H9 (cell line): Measurements from ENCODE around the gene SUSD2. TPM values are rescaled to one million over a fixed set of nuclear protein-coding genes. Genes with fewer than 3 reads are reported as not detected.

Source experiments
- DNase-seq: peaks from one replicate; pipeline ENCODE4 v3.0.0-alpha.2; 2017
- H2AFZ ChIP-seq: one replicate; pipeline ENCODE4 v1.6.1; 2013; ENCODE audit warnings: mild to moderate bottlenecking, low read length, control low read depth, moderate library complexity
- H2AK5ac ChIP-seq: 2 replicates; pipeline ENCODE4 v1.6.1; 2013; ENCODE audit warnings: low read length, control low read depth, mixed read lengths; ENCODE audit not compliant: insufficient read length
- H2BK120ac ChIP-seq: one replicate; pipeline ENCODE4 v1.6.1; 2013; ENCODE audit warnings: low read depth, mild to moderate bottlenecking, low read length, control low read depth, inconsistent platforms; ENCODE audit not compliant: poor library complexity, severe bottlenecking
- H2BK12ac ChIP-seq: 2 replicates; pipeline ENCODE4 v1.6.1; 2013; ENCODE audit warnings: low read length, control low read depth, mixed read lengths, low read depth; ENCODE audit not compliant: insufficient read length
- H2BK15ac ChIP-seq: 2 replicates; pipeline ENCODE4 v1.6.1; 2013; ENCODE audit warnings: low read depth, low read length, control low read depth
- H2BK20ac ChIP-seq: one replicate; pipeline ENCODE4 v1.6.1; 2013; ENCODE audit warnings: low read depth, mild to moderate bottlenecking, low read length, control low read depth, inconsistent platforms; ENCODE audit not compliant: poor library complexity, severe bottlenecking
- H2BK5ac ChIP-seq: 2 replicates; pipeline ENCODE4 v1.6.1; 2013; ENCODE audit warnings: low read length, control low read depth, mixed read lengths; ENCODE audit not compliant: insufficient read length
- H3K14ac ChIP-seq: 2 replicates; pipeline ENCODE4 v1.6.1; 2013; ENCODE audit warnings: low read length, control low read depth; ENCODE audit not compliant: insufficient read depth
- H3K18ac ChIP-seq: 2 replicates; pipeline ENCODE4 v1.6.1; 2013; ENCODE audit warnings: low read depth, mild to moderate bottlenecking, mixed read lengths, low read length, control low read depth; ENCODE audit not compliant: insufficient read length
- H3K23ac ChIP-seq: 2 replicates; pipeline ENCODE4 v1.6.1; 2013; ENCODE audit warnings: low read length, control low read depth, mixed read lengths, low read depth; ENCODE audit not compliant: insufficient read length
- H3K23me2 ChIP-seq: 2 replicates; pipeline ENCODE4 v1.6.1; 2013; ENCODE audit warnings: low read depth, mild to moderate bottlenecking, mixed read lengths, low read length, control low read depth; ENCODE audit not compliant: insufficient read length, poor library complexity, severe bottlenecking
- H3K27ac ChIP-seq: 2 replicates; pipeline ENCODE4 v1.5.1; 2013; ENCODE audit warnings: low read length, control low read depth, mixed read lengths, low read depth; ENCODE audit not compliant: insufficient read length
- H3K27me3 ChIP-seq: 2 replicates; pipeline ENCODE4 v1.6.1; 2013; ENCODE audit warnings: low read length, control low read depth, inconsistent platforms; ENCODE audit not compliant: insufficient read depth
- H3K4ac ChIP-seq: 2 replicates; pipeline ENCODE4 v1.6.1; 2013; ENCODE audit warnings: low read depth, mild to moderate bottlenecking, control low read depth, inconsistent platforms, low read length, moderate library complexity
- H3K4me1 ChIP-seq: 2 replicates; pipeline ENCODE4 v1.6.1; 2013; ENCODE audit warnings: low read length, control low read depth, inconsistent platforms; ENCODE audit not compliant: insufficient read depth
- H3K4me2 ChIP-seq: 2 replicates; pipeline ENCODE4 v1.6.1; 2013; ENCODE audit warnings: low read length, control low read depth, mixed read lengths; ENCODE audit not compliant: insufficient read length, insufficient read depth
- H3K56ac ChIP-seq: 2 replicates; pipeline ENCODE4 v1.6.1; 2013; ENCODE audit warnings: low read depth, mild to moderate bottlenecking, mixed read lengths, low read length, control low read depth; ENCODE audit not compliant: insufficient read length
- H3K79me1 ChIP-seq: 2 replicates; pipeline ENCODE4 v1.6.1; 2013; ENCODE audit warnings: low read depth, mild to moderate bottlenecking, moderate library complexity, low read length, control low read depth, inconsistent platforms; ENCODE audit not compliant: insufficient read depth, poor library complexity, severe bottlenecking
- H3K79me2 ChIP-seq: 2 replicates; pipeline ENCODE4 v1.6.1; 2013; ENCODE audit warnings: low read length, control low read depth, inconsistent platforms; ENCODE audit not compliant: insufficient read depth
- H3K9ac ChIP-seq: 2 replicates; pipeline ENCODE4 v1.6.1; 2013; ENCODE audit warnings: low read length, control low read depth, mixed read lengths; ENCODE audit not compliant: insufficient read length; ENCODE audit errors: extremely low read depth
- H3K9me3 ChIP-seq: one replicate; pipeline ENCODE4 v1.6.1; 2013; ENCODE audit warnings: low read depth, low read length, inconsistent platforms; ENCODE audit not compliant: control insufficient read depth
- H3T11ph ChIP-seq: one replicate; pipeline ENCODE4 v1.6.1; 2013; ENCODE audit warnings: mild to moderate bottlenecking, low read length, control low read depth, inconsistent platforms
- H4K20me1 ChIP-seq: one replicate; pipeline ENCODE4 v1.6.1; 2013; ENCODE audit not compliant: control insufficient read depth, insufficient read length, insufficient read depth
- H4K5ac ChIP-seq: 2 replicates; pipeline ENCODE4 v1.6.1; 2013; ENCODE audit warnings: low read depth, mild to moderate bottlenecking, mixed read lengths, low read length, control low read depth; ENCODE audit not compliant: insufficient read length
- H4K8ac ChIP-seq: replicated peaks from 2 replicates; pipeline ENCODE4 v1.6.1; 2013; ENCODE audit warnings: low read length, control low read depth, mixed read lengths, low read depth; ENCODE audit not compliant: insufficient read length
- H4K91ac ChIP-seq: 2 replicates; pipeline ENCODE4 v1.6.1; 2013; ENCODE audit warnings: low read depth, mild to moderate bottlenecking, moderate library complexity, mixed read lengths, low read length, control low read depth; ENCODE audit not compliant: insufficient read length
- H3K27ac Mint-ChIP-seq, 3 experiments: 2 replicates in 2 of 3; 3 replicates in 1 of 3; pipeline ENCODE4 v1.8.0; 2020 to 2021; ENCODE audit warnings: mixed read lengths in 3 of 3, mild to moderate bottlenecking in 1 of 3, moderate library complexity in 1 of 3
- H3K27me3 Mint-ChIP-seq: 2 replicates; pipeline ENCODE4 v1.8.0; 2021; ENCODE audit warnings: low read depth, mild to moderate bottlenecking, moderate library complexity, mixed read lengths
- H3K36me3 Mint-ChIP-seq, 3 experiments: 2 replicates in 2 of 3; 3 replicates in 1 of 3; pipeline ENCODE4 v1.8.0; 2020 to 2021; ENCODE audit warnings: low read depth in 3 of 3, mixed read lengths in 3 of 3; ENCODE audit not compliant: insufficient read depth in 1 of 3
- H3K4me1 Mint-ChIP-seq, 2 experiments: 2 replicates each; pipeline ENCODE4 v1.8.0; 2020; ENCODE audit warnings: mixed read lengths in 2 of 2
- H3K4me3 Mint-ChIP-seq, 2 experiments: 2 replicates in 1 of 2; 3 replicates in 1 of 2; pipeline ENCODE4 v1.8.0; 2020 to 2021; ENCODE audit warnings: mild to moderate bottlenecking in 2 of 2, mixed read lengths in 2 of 2, moderate library complexity in 1 of 2
- H3K9me3 Mint-ChIP-seq, 2 experiments: 2 replicates in 1 of 2; 3 replicates in 1 of 2; pipeline ENCODE4 v1.8.0; 2020; ENCODE audit warnings: mild to moderate bottlenecking in 2 of 2, mixed read lengths in 2 of 2, moderate library complexity in 1 of 2
- CTCF ChIP-seq: fragments of 200-600 bp; sonication (generic); conservative IDR thresholded peaks from 3 replicates; pipeline ENCODE4 v1.8.0; 2021; ENCODE audit warnings: antibody characterized with exemption, mild to moderate bottlenecking
- WGBS: extraction: QIAGEN DNeasy Blood & Tissue Kit; methylation state at CpG from one replicate; pipeline ENCODE4 v1.1.7; 2013; ENCODE audit warnings: missing lambda C conversion rate, low lambda C conversion rate, mixed read lengths; ENCODE audit not compliant: insufficient read length; ENCODE audit errors: extremely low coverage; 5-methylcytosine and 5-hydroxymethylcytosine counted together
- total RNA-seq: library from RNA; stranded (reverse); gene quantifications from 2 replicates; pipeline ENCODE4 v1.2.1, GENCODE V29; 2021

The SUSD2 gene
- total RNA-seq, 1 experiment from 2014 or later = 4.2 TPM

- Histone ChIP-seq H3K4me2 (no peak overlapping the region), H4K91ac (no peak overlapping the region), H2BK12ac (no peak overlapping the region), H3T11ph (no peak overlapping the region), H3K27ac (no peak overlapping the region), H2BK15ac (no peak overlapping the region), H3K4me1 (no peaks in the 10 kb centered on the region), H2BK120ac (no peak overlapping the region), H4K8ac (no peak overlapping the region), H2AFZ (no peak overlapping the region), H3K23me2 (no peaks in the 10 kb centered on the region), H3K18ac (no peak overlapping the region), H3K14ac (no peak overlapping the region; the same call in 1 of the 2 replicates), H4K5ac (no peak overlapping the region), H3K23ac (no peak overlapping the region), H3K56ac (no peak overlapping the region), H2BK5ac (no peak overlapping the region), H3K79me2 (no peaks in the 10 kb centered on the region), H3K27me3 (no peaks in the 10 kb centered on the region), H3K9ac (no peak overlapping the region), H3K79me1 (no peaks in the 10 kb centered on the region), H2AK5ac (no peak overlapping the region), H3K9me3 (no peaks in the 10 kb centered on the region), H2BK20ac (no peak overlapping the region), H3K4ac (no peak overlapping the region), H4K20me1 (no peaks in the 10 kb centered on the region)
- DNase-seq = no peak
- Mint-ChIP-seq H3K9me3 (no peaks in the 10 kb centered on the region), H3K27ac (0 out of 7 replicates have a peak overlapping the region, but pooled peaks of 1 of the 3 experiments have one; percentile 53), H3K36me3 (no peaks in the 10 kb centered on the region), H3K4me1 (peaks cover 7 to 17% of the 10 kb centered on the region in 2 experiments; a peak in 3 of 4 replicates), H3K27me3 (no peaks in the 10 kb centered on the region; the same call in 1 of the 2 replicates), H3K4me3 (no peak overlapping the region)
- no CpG with 5 or more reads among the region's 34 CpGs for WGBS
- TF ChIP-seq CTCF = no peak
Measured at GRCh38 chr22:24186892-24187670, 5.8 kb downstream of the SUSD2 start.
